ENCODE results near the gene SRMS. TPM values are rescaled to one million over a fixed set of nuclear protein-coding genes. Genes with fewer than 3 reads are reported as not detected.

Gene SRMS
- polyA plus RNA-seq, 4 donors, result 0.17 to 0.31 (median 0.24) TPM; not detected in 1

- DNase-seq (ENCODE audit: low read depth in 4 of 4, low spot score in 3 of 4), result no peak
Measured at GRCh38 chr20:63555661-63556381, 8.3 kb upstream of the SRMS start.

- no peak for DNase-seq (ENCODE audit: low read depth in 4 of 4, low spot score in 3 of 4)
Measured at GRCh38 chr20:63554361-63555278, 7.1 kb upstream of the SRMS start.

DNA sequence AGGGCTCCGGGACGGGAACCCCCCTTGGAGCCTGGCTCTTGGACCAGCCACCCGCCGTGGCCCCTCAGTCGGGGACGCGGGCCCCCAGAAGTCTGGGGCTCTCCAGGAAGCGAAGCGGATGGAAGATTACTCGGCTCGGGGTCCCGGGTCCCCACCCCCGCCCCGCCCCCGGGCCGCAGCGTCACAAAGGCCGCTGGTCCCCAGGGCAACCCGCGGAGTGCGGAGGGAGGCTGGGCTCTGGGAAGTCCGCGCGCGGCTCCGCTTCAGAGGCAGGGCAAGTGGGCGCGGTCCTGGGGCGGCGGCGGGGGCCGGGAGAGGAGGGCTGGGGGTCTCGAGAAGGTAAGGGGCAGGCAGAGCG, 6.4 kb upstream of the SRMS start, which contains the start of gene FNDC11:
FNDC11 (plus strand) TSS at position 227 of the 358 bp plus-strand sequence. CDS start 1,505 bp downstream, outside the sequence.
- no peak for DNase-seq (ENCODE audit: low read depth in 4 of 4, low spot score in 3 of 4)

GRCh38 chr20:63553251-63553932, 5.8 kb upstream of the SRMS start:
- DNase-seq (ENCODE audit: low read depth in 4 of 4, low spot score in 3 of 4), result no peak

DNA sequence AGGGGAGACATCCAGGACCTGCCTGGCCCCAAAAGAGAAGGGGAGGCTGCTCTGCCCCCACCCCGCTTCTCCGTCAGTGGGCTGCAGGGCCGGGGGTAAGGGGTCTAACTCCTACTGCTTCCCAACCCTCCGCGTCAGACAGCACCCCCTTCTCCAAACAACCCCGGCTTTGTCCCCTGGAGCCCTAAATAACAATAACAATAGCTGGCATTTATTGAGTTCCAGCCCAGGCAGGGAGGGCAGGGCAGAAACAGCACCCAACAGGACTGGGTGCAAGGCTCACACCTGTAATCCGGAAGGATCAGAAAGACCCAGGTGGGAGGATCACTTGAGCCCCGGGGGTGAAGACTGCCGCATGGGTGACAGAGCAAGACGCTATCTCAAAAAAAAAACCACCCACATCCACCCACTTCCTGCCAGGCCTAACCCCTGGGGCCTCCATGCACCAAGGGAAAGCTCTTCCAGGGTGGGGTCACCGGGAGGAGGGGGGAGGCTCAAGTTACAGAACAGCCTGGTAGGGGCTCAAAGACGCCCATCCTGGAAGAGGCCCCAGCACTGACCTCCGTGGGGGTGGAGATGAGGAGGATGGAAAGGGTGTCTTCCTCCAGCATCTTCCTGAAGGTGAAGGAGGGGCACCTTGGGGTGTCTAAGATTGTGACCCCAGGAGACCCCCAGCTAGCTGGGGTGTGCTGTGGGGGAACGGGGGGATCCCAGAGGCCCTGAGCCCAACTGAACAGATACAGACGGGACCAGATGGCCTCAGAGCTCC, 5.1 kb upstream of the SRMS start:
- no peak for DNase-seq (ENCODE audit: low read depth in 4 of 4, low spot score in 3 of 4)

- DNase-seq (ENCODE audit: low read depth in 4 of 4, low spot score in 3 of 4), result no peak
Measured at GRCh38 chr20:63551068-63551467, 3.5 kb upstream of the SRMS start.

DNA sequence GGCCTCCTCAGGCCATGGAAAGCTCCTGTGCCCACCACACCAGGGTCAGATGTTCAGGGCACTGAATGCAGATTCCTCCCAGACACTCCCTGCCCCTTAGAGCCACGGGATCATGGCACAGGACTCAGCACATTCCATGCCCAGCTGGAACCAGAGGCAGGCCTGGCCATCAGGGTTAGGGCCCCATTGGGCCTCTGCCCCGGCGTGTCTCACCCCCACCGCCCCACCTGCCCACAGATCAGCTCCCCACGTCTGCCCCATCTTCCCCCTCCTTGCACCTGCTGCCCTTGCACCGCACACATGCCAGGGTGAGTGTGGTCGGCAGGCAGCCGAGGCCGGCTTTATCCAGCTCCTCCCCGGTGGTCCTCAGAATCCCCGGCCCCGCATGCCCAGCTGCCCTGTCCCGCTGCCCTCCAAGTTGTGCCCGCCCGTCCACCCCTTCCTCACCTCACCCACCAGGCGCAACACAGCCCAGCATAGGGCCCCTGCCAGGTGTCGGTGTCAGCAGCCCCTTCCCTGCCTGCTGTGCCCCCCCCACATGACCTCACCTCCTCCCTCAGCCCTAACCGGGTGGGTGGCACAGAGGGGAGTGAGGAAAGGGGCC, 2.2 kb upstream of the SRMS start:
- no peak for DNase-seq (ENCODE audit: low read depth in 4 of 4, low spot score in 3 of 4)

GRCh38 chr20:63549019-63549418, 1.5 kb upstream of the SRMS start:
- no peak for DNase-seq (ENCODE audit: low read depth in 4 of 4, low spot score in 3 of 4)

- no peak for DNase-seq (ENCODE audit: low read depth in 4 of 4, low spot score in 3 of 4)
Measured at GRCh38 chr20:63548542-63548941, 993 bp upstream of the SRMS start.

GRCh38 chr20:63546956-63547724, 409 bp downstream of the SRMS start:
- DNase-seq (ENCODE audit: low read depth in 4 of 4, low spot score in 3 of 4), result no peak

- DNase-seq (ENCODE audit: low read depth in 4 of 4, low spot score in 3 of 4), result no peak
Measured at GRCh38 chr20:63546256-63546955, 1.1 kb downstream of the SRMS start.

- no peak for DNase-seq (ENCODE audit: low read depth in 4 of 4, low spot score in 3 of 4)
Measured at GRCh38 chr20:63545814-63546213, 1.7 kb downstream of the SRMS start.

DNA sequence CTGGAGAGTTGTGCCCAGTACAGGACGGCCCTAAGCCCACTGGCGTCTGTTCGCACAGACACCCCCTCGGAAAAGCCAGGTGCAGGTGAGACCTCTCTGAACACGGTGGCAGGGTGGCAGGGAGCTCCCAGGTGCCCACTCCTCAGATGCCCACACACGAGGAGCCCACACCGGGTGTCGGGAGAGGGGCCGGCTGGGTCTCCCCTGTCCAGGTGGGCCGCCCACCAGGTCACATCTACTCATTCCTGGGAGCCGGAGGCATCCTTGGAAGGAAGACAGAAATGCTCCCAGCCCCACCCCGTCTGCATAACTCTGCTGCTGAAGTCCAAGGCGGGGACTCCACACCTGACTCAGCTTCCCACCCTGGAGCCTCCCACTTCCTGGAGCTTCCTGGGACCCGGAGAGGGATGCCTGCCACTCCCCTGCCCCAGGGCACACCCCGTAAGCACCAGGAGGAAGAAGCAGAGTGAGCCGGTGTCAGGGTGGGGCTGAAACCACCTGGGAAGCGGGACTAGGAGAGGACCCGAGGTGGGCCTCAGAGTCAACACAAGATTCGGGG, 2.5 kb downstream of the SRMS start:
- no peak for DNase-seq (ENCODE audit: low read depth in 4 of 4, low spot score in 3 of 4)

DNA sequence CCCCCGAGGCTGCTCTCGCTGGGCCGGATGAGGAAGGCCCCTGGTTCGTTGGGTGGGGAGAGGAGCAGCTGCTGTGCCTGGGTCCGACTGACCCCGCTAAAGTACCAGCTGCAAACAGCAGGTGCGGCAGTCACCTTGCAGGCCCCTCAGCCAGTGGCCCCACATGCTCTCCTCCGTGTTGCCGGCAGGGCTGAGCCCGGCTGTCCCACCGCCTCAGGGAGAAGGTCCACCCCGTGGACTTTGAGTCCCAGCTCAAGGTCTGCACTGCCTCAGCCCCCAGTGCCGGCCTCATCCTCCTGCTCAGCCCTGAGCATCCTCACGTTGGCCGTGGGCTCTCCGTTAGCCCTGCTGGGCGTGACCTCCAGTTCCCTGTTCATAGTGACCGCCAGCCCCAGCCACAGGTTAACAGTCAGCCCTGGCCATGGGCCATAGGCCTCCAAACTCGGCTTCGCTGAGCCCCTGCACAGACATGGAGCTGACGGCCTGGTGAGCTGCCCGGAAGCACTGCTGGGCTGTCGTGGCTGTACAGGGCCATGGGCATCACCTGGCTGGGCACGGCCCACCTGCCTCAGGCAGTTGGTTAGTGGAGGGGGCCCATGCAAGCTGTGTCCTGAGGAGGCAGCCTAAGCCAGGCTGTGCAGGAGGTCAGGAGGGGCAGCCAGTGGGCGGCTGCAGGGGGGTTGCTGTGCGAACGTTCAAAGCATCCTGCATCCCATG, 3.1 kb downstream of the SRMS start:
- no peak for DNase-seq (ENCODE audit: low read depth in 4 of 4, low spot score in 3 of 4)

DNA sequence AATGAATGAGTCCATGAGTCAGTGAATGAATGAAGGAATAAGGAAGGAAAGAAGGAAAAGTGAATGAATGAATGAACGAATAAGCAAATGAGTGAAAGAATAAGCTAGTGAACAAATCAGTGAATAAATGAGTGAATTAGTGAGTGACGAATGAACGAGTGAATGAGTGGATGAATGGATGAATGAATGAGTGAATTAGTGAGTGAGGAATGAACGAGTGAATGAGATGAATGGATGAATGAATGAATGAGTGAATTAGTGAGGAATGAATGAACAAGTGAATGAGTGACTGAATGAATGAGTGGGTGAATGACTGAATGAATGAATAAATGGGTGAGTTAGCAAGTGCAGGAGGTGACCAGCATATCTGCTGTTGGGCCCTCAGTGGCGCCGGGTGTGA, 3.8 kb downstream of the SRMS start:
- DNase-seq (ENCODE audit: low read depth in 4 of 4, low spot score in 3 of 4), result no peak

GRCh38 chr20:63543131-63543530, 4.4 kb downstream of the SRMS start:
- DNase-seq (ENCODE audit: low read depth in 4 of 4, low spot score in 3 of 4), result no peak

DNA sequence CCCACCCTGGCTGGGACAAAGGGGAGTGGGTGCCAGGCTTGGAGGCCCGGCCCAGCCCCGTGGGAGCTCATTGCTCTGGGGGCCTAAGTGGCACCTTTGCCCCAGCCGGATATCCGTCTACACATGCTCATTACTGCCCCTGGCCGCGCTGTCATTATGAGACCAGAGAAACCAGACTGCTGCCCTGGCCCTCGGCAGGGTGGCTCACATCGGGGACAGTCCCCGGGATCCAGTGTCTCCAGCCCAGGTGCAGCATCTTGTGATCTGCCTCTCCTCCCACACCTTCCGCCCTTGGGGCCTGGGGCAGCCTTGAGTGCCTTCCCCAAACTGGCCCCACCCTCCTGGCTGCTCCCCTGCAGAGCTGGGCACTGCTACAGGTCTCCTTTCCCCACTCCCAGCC, 4.9 kb downstream of the SRMS start:
- no peak for DNase-seq (ENCODE audit: low read depth in 4 of 4, low spot score in 3 of 4)

Data from right renal pelvis (tissue), 4 donors.